Heart left ventricle (tissue), 16 donors: ENCODE data around the gene ADNP. TPM values are rescaled to one million over a fixed set of nuclear protein-coding genes. Genes with fewer than 3 reads are reported as not detected.

Experiments used
- ATAC-seq, 4 donors: fragments of 200-7000 bp; cut with Tn5 transposase; one replicate each; pipeline ENCODE4 v1.9.1; 2020 to 2022; ENCODE audit warnings: moderate library complexity in 4 of 4, mild to moderate bottlenecking in 3 of 4, moderate number of reproducible peaks in 1 of 4
- DNase-seq, 5 donors: peaks; one replicate each; pipeline ENCODE4 v3.0.0-alpha.2; 2020
- H3K27ac ChIP-seq, 12 donors: fragments of 200-600 bp; sonication (generic) in 4 of 12; one replicate each; pipeline versions ENCODE4 v1.5.0 to v1.8.0; 2016 to 2022; ENCODE audit warnings: mild to moderate bottlenecking in 2 of 12
- H3K27me3 ChIP-seq, 9 donors: fragments of 200-600 bp; sonication (generic) in 2 of 9; one replicate each; pipeline versions ENCODE4 v1.5.1 to v1.8.0; 2016 to 2022; ENCODE audit warnings: mild to moderate bottlenecking in 3 of 9
- H3K36me3 ChIP-seq, 9 donors: fragments of 200-600 bp; sonication (generic) in 2 of 9; one replicate each; pipeline versions ENCODE4 v1.5.0 to v1.8.0; 2018 to 2022; ENCODE audit warnings: mild to moderate bottlenecking in 2 of 9
- H3K4me1 ChIP-seq, 12 donors: fragments of 200-600 bp; sonication (generic) in 4 of 12; one replicate each; pipeline versions ENCODE4 v1.5.0 to v1.8.0; 2016 to 2022; ENCODE audit warnings: mild to moderate bottlenecking in 3 of 12
- H3K4me3 ChIP-seq, 12 donors: fragments of 200-600 bp; sonication (generic) in 4 of 12; one replicate each; pipeline versions ENCODE4 v1.5.0 to v1.8.0; 2017 to 2022; ENCODE audit warnings: mild to moderate bottlenecking in 9 of 12, moderate library complexity in 4 of 12
- H3K9me3 ChIP-seq, 12 donors: fragments of 200-600 bp; sonication (generic) in 4 of 12; one replicate each; pipeline versions ENCODE4 v1.5.0 to v1.8.0; 2016 to 2022; ENCODE audit warnings: mild to moderate bottlenecking in 1 of 12
- POLR2A ChIP-seq, 2 donors: fragments of 450-650 bp; IDR thresholded peaks; one replicate each; pipeline ENCODE4 v1.6.1; 2017; ENCODE audit warnings: antibody characterized with exemption in 2 of 2, mild to moderate bottlenecking in 2 of 2, moderate library complexity in 2 of 2
- WGBS, 4 donors: extraction: QIAGEN DNeasy Blood & Tissue Kit in 2 of 4; methylation state at CpG; one replicate each; pipeline versions ENCODE4 v1.1.5 to v1.1.7; 2013 to 2018; 5-methylcytosine and 5-hydroxymethylcytosine counted together
- intact Hi-C, 10 donors: fragments of 100-400 bp; cut with DNase I; formaldehyde crosslinking; loops; one replicate each; pipeline versions ENCODE4 v1.11.1 to v1.14.2; 2022
- polyA plus RNA-seq, 2 donors: library from polyadenylated mRNA; stranded (reverse); fragments of 200-250 nt; gene quantifications; one replicate each; pipeline ENCODE4 v1.2.3, GENCODE V29; 2013
- total RNA-seq, 9 donors: library from RNA; depleted of rRNA in 2 of 9; stranded (reverse); fragments of >200 nt in 2 of 9; fragmentation: NEBNext Ultra II Directional in 3 of 9; extraction: Animal tissue kit (Norgen Biotek cat#: 25700) in 3 of 9; gene quantifications; one replicate each; pipeline versions ENCODE4 v1.1.0 to v1.2.4, GENCODE V29; 2016 to 2023
- TF ChIP-seq, protein P1 (sequence below), 12 donors: fragments of 200-600 bp; sonication (generic) in 4 of 12; IDR thresholded peaks; one replicate each; pipeline versions ENCODE4 v1.5.0 to v1.8.0; 2018 to 2022; ENCODE audit warnings: antibody characterized with exemption in 12 of 12, mild to moderate bottlenecking in 5 of 12
- donor health status: ischemic (EF 13 %, LVEDD 7.1; RV severe dilation, severe dysfunction).
- donor health status: healthy with polysubstance abuse.
- donor health status: DM: no; HTN: yes; CAD: no.
- donor health status: DM: no; HTN: no; CAD: no.
- donor health status: ischemic (EF 25% LVEDD 6.9; RV normal size, moderate dysfunction).
- donor health status: ischemic (EF 25% LVEDD 5.7; RV mildly dilated, moderate dysfunction).
- donor health status: healthy.
- donor health status: DM: yes; HTN: yes; CAD: no.
- donor health status: ischemic (EF 35%, LVEDD 5.7; RV mildly dilated, moderate dysfunction).
- donor health status: nonischemic (EF 11% LVEDD 7.7; RV severe dilation, severe dysfunction).
- donor health status: DM: yes; HTN: yes; CAD: no.
- donor health status: PGD.
- donor health status: ischemic (EF 29% LVEDD 5.4; RV normal size, mild dysfunction).
- donor health status: nonischemic (EF 23%, LVEDD 6.1; RV moderate dilation, normal function).

ADNP gene
- total and polyA plus RNA-seq, 11 donors: 18.1 to 50.6 (median 30.5) TPM

DNA sequence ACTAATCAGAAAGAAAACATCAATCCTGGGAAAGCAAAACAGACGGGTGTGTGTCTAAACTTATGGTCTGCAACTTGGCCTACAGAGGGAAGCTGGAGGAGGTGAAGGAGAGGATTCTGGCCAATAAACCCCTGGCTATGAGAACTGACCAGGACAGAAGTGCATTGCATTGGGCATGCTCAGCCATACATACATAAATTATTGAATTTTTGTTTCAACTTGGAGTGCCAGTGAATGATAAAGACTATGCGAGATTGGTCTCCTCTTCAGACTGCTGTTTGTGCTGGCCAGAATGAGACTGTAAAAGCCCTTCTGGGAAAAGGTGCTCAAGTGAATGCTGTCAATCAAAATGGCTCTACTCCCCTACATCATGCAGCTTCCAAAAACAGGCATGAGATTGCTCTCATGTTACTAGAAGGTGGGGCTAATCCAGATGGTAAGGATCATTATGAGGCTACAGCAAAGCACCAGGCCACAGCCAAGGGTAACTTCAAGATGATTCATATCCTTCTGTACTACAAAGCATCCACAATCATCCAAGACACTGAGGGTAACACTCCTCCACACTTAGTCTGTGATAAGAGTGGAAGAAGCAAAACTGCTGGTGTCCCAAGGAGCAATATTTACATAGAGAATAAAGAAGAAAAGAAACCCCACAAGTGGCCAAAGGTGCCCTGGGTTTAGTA lies 17.4 kb downstream of the ADNP start:
- H3K36me3 ChIP-seq: peaks cover 0 to 4% (median 0%) of the 10 kb centered on the region in 9 donors
- intact Hi-C loops: no loop called here
- WGBS, 4 donors: 44 to 54% (median 46%) methylated on average over 2 of the region's 2 CpGs

GRCh38 chr20:50911716-50912115 lies 19.5 kb downstream of the ADNP start:
- H3K27me3 ChIP-seq: no peaks in the 10 kb centered on the region
- DNase-seq (no peak), ATAC-seq (no peak)
- TF ChIP-seq, protein P1, sequence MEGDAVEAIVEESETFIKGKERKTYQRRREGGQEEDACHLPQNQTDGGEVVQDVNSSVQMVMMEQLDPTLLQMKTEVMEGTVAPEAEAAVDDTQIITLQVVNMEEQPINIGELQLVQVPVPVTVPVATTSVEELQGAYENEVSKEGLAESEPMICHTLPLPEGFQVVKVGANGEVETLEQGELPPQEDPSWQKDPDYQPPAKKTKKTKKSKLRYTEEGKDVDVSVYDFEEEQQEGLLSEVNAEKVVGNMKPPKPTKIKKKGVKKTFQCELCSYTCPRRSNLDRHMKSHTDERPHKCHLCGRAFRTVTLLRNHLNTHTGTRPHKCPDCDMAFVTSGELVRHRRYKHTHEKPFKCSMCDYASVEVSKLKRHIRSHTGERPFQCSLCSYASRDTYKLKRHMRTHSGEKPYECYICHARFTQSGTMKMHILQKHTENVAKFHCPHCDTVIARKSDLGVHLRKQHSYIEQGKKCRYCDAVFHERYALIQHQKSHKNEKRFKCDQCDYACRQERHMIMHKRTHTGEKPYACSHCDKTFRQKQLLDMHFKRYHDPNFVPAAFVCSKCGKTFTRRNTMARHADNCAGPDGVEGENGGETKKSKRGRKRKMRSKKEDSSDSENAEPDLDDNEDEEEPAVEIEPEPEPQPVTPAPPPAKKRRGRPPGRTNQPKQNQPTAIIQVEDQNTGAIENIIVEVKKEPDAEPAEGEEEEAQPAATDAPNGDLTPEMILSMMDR (IDR thresholded peaks at IDR 0.05): no peak
- TF ChIP-seq POLR2A (IDR thresholded peaks at IDR 0.05): no peak
- intact Hi-C loops: no loop called here
- H3K36me3 ChIP-seq: peaks cover 0 to 4% (median 0%) of the 10 kb centered on the region in 9 donors
- H3K9me3 ChIP-seq: no peaks in the 10 kb centered on the region
- peaks cover 4 to 62% (median 49%) of the 10 kb centered on the region in 12 donors for H3K4me1 ChIP-seq
- H3K4me3 ChIP-seq: no peak overlapping the region
- no peak overlapping the region for H3K27ac ChIP-seq
- 76 to 85% (median 79%) methylated on average over 1 of the region's 1 CpG for WGBS, 4 donors

More for the DNA sequence above, 17.4 kb downstream of the ADNP start:
- DNase-seq (no peak), ATAC-seq (peak in 3 of 4 donors; percentile 49 to 70 (median 61))
- H3K4me3 ChIP-seq: no peak overlapping the region
- H3K9me3 ChIP-seq: no peaks in the 10 kb centered on the region
- TF ChIP-seq, protein P1 (IDR thresholded peaks at IDR 0.05): no peak
- no peak for TF ChIP-seq POLR2A (IDR thresholded peaks at IDR 0.05)
- no peak overlapping the region for H3K27ac ChIP-seq
- H3K27me3 ChIP-seq: no peaks in the 10 kb centered on the region
- H3K4me1 ChIP-seq: peaks cover 13 to 82% (median 66%) of the 10 kb centered on the region in 12 donors

DNA sequence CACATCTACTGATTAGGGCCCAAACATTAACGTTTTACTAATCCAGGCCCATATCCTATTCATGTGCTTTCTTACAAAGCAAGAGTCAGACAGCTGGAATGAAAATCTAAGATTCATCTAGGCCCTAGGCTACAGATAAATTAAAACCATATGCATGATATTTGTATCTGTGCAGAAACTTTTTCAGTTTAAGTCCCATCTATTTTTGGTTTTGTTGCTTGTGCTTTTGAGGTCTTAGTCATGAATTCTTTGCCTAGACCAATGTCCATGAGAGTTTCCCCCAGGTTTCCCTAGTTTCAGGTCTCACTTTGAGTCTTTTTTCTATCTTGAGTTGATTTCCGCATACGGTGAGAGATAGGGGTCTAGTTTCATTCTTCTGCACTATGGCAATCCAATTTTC lies 20.2 kb downstream of the ADNP start:
- Histone ChIP-seq H3K27ac (no peak overlapping the region), H3K36me3 (peaks cover 0 to 4% (median 0%) of the 10 kb centered on the region in 9 donors), H3K4me1 (peaks cover 4 to 60% (median 47%) of the 10 kb centered on the region in 12 donors), H3K9me3 (no peaks in the 10 kb centered on the region), H3K4me3 (no peak overlapping the region), H3K27me3 (no peaks in the 10 kb centered on the region)
- WGBS, 4 donors: 58 to 74% (median 68%) methylated on average over 3 of the region's 3 CpGs
- DNase-seq (no peak), ATAC-seq (no peak)
- TF ChIP-seq POLR2A (IDR thresholded peaks at IDR 0.05): no peak
- TF ChIP-seq, protein P1 (IDR thresholded peaks at IDR 0.05): no peak
- intact Hi-C loops: no loop called here

- no peak for TF ChIP-seq POLR2A (IDR thresholded peaks at IDR 0.05)
- TF ChIP-seq, protein P1 (IDR thresholded peaks at IDR 0.05): no peak
- H3K36me3 ChIP-seq: peaks cover 0 to 4% (median 0%) of the 10 kb centered on the region in 9 donors
- 77 to 84% (median 82%) methylated on average over 3 of the region's 3 CpGs for WGBS, 4 donors
- H3K27me3 ChIP-seq: no peaks in the 10 kb centered on the region
- DNase-seq (no peak), ATAC-seq (no peak)
- H3K4me3 ChIP-seq: no peak overlapping the region
- H3K9me3 ChIP-seq: no peaks in the 10 kb centered on the region
- H3K27ac ChIP-seq: no peak overlapping the region
- intact Hi-C loops: no loop called here
- peaks cover 0 to 58% (median 37%) of the 10 kb centered on the region in 12 donors for H3K4me1 ChIP-seq
These were observed 21.8 kb downstream of the ADNP start for GRCh38 chr20:50909413-50909812.
